D341Med (cell line): ENCODE data around the gene TMEM214.
A peak's percentile ranks its signal among the peaks of the same experiment; 100 is the strongest.

Experiments used
- DNase-seq: peaks from one replicate; pipeline ENCODE4 v3.0.0; 2012; ENCODE audit warnings: low spot score

The TMEM214 gene

GRCh38 chr2:27032495-27033252, at the start of gene TMEM214:
TSS of gene TMEM214 (plus strand) at chr2:27032965. CDS start at chr2:27033016, 51 bp downstream.
- DNase-seq: peak; percentile 95

GRCh38 chr2:26983746-26984145, 49.0 kb upstream of the TMEM214 start:
- DNase-seq: no peak

GRCh38 chr2:26985807-26986206, 47.0 kb upstream of the TMEM214 start:
- no peak for DNase-seq

GRCh38 chr2:26986576-26986975, 46.2 kb upstream of the TMEM214 start:
- DNase-seq: no peak

- DNase-seq: no peak
Measured at GRCh38 chr2:26988058-26988860, 44.5 kb upstream of the TMEM214 start.

GRCh38 chr2:26989156-26989555, 43.6 kb upstream of the TMEM214 start:
- DNase-seq: no peak

GRCh38 chr2:26991717-26992116, 41.0 kb upstream of the TMEM214 start:
- DNase-seq: no peak

- no peak for DNase-seq
Measured at GRCh38 chr2:26993768-26994167, 39.0 kb upstream of the TMEM214 start.

GRCh38 chr2:26994983-26995382, 37.8 kb upstream of the TMEM214 start:
- DNase-seq: no peak

GRCh38 chr2:26997394-26997793, 35.4 kb upstream of the TMEM214 start:
- no peak for DNase-seq

- no peak for DNase-seq
Measured at GRCh38 chr2:26998323-26998722, 34.4 kb upstream of the TMEM214 start.

GRCh38 chr2:27000228-27000627, 32.5 kb upstream of the TMEM214 start:
- DNase-seq: no peak

GRCh38 chr2:27000995-27001394, 31.8 kb upstream of the TMEM214 start:
- no peak for DNase-seq

GRCh38 chr2:27001950-27002349, 30.8 kb upstream of the TMEM214 start:
- no peak for DNase-seq

GRCh38 chr2:27003007-27003406, 29.8 kb upstream of the TMEM214 start:
- no peak for DNase-seq

GRCh38 chr2:27003857-27004256, 28.9 kb upstream of the TMEM214 start:
- DNase-seq: no peak

- DNase-seq: no peak
Measured at GRCh38 chr2:27006602-27007415, 26.0 kb upstream of the TMEM214 start.

GRCh38 chr2:27007416-27008374, 25.1 kb upstream of the TMEM214 start:
- DNase-seq: no peak

GRCh38 chr2:27008678-27009077, 24.1 kb upstream of the TMEM214 start:
- no peak for DNase-seq

GRCh38 chr2:27009083-27009482, 23.7 kb upstream of the TMEM214 start:
- no peak for DNase-seq

- no peak for DNase-seq
Measured at GRCh38 chr2:27009716-27010115, 23.0 kb upstream of the TMEM214 start.
